Left cardiac atrium (tissue), 4 donors: ENCODE measurements around the gene NUBP2. TPM values are rescaled to one million over a fixed set of nuclear protein-coding genes. Genes with fewer than 3 reads are reported as not detected.
A peak's percentile ranks its signal among the peaks of the same experiment; 100 is the strongest.

Experiments
- ATAC-seq, 2 donors: fragments of 200-7000 bp; cut with Tn5 transposase; one replicate each; pipeline ENCODE4 v1.9.1; 2020; ENCODE audit warnings: mild to moderate bottlenecking in 2 of 2, moderate library complexity in 2 of 2
- DNase-seq: peaks from one replicate; pipeline ENCODE4 v3.0.0-alpha.2; 2020
- intact Hi-C, 2 donors: fragments of 100-400 bp; cut with DNase I; formaldehyde crosslinking; loops; one replicate each; pipeline versions ENCODE4 v1.14.1 to v1.15.1; 2022 to 2023
- long read RNA-seq: library from polyadenylated mRNA; unstranded; transcript quantifications from one replicate; pipeline ENCODE4 v2.0.0, GENCODE V29; 2021
- total RNA-seq, 2 donors: library from RNA; stranded (reverse); fragmentation: NEBNext Ultra II Directional; extraction: Animal tissue kit (Norgen Biotek cat#: 25700); gene quantifications; one replicate each; pipeline ENCODE4 v1.2.1, GENCODE V29; 2021
- donor health status: DM: no; HTN: yes; CAD: no.
- donor health status: DM: no; HTN: yes; CAD: no; lungs with severe emphysema.
- donor health status: DM: yes; HTN: yes; CAD: no.
- donor health status: Dilated cardiomyopathy.

NUBP2 gene, protein sequence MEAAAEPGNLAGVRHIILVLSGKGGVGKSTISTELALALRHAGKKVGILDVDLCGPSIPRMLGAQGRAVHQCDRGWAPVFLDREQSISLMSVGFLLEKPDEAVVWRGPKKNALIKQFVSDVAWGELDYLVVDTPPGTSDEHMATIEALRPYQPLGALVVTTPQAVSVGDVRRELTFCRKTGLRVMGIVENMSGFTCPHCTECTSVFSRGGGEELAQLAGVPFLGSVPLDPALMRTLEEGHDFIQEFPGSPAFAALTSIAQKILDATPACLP
- 10 to 100 TPM; 32.5 to 33.6 TPM for total RNA-seq
- long read RNA-seq, transcript NUBP2-201 (7 exons, 1,413 nt) = major isoform, 30 of 54 reads
- long read RNA-seq, transcript NUBP2-215 (6 exons, 1,173 nt) = minor isoform, 12 of 54 reads
- long read RNA-seq, partial matches to known transcripts = 2 of 54 reads
- long read RNA-seq, other reads (novel, unspliced or antisense) = 8 of 54 reads

DNA sequence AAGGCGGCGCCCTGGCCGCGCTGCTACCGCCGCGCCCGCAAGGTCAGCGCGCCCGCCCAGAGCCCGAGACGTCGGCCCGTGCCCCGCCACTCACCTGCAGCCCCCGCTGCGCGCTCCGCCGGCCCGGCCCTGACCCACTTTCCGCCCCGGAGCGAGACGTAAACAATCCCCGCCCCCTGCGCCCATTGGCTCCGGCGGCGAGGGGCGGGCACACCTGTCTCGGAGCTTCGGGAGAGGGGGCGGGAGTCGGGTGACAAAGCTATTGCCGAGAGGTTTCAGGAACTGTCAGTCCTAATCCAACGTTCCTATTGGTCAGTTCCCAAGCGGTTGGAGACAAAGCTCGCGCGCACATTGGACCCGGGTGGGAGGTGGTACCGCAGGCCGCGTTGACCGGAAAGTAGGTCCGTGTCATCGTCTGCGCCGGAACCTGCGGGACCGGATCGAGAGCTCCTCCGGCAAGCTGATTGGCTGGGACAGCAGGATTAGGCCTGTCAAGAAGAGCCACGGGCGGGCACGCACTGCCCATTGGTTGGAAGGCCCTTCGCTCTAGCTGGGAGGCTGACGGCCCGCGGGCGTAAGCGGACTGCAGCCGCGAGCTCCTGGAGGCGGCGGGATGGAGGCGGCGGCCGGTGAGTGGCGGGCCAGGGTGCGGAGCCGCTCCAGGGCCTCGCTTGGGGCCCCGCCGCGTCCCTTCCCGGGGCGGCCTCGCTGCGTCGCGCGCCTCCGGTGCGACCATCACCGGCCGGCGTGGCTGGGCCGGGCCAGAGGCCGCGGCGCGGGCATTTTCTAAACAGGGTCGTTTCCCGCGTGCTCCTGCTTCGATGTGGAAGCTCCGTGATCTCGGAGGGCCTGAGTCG, at the start of gene NUBP2, which contains the start of gene SPSB3:
NUBP2 (plus strand) TSS at position 553 of the 857 bp plus-strand sequence; CDS start at position 614, 61 bp downstream.
SPSB3 (minus strand) TSS at position 164 of the 857 bp plus-strand sequence. CDS start 1,088 bp downstream, outside the sequence.
- DNase-seq (peak; percentile 100), ATAC-seq (peak; percentile 94 to 95)
- intact Hi-C loops = no loop called here

DNA sequence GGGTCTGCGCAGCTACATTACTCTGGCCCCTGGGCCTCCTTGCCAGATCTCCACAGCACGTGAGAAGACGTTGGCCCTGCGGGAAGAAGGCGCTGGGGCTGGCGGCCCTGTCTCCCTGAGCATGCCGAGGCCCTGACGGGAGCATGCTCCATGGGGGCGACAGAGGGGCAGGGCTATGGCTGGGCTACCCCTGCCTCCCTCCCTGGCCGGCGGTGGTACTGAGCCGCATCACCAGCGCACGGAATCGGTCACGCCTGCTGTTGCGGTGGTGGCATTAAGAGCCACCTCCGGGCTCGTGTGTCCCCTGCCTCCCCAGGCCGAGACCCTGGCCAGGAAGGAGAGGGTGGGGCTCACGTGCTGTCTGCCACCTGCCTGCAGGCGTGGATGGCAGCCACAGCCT, 48.6 kb upstream of the NUBP2 start:
- ATAC-seq (no peak), DNase-seq (no peak)
- intact Hi-C loops = no loop called here

DNA sequence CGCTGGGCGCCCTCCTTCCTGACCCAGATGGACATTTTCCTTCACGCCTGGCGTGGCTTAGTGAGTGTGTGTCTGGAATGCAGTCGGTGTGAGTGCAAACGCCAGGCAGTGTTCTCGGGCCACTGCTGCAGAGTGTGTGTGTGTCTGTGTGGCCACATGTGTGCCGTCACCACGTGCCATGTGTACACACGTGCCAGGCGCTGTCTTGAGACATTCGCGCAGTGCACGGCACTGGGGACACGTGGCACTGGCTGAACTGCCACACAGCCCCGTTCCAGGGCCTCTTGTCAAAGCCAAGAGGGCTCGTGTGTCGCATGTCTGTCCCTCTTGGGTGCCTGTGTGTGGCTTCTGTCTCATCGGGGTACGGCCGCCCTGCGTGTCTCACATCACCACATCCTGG, 47.9 kb upstream of the NUBP2 start:
- DNase-seq (no peak), ATAC-seq (no peak)
- intact Hi-C loops = no loop called here

DNA sequence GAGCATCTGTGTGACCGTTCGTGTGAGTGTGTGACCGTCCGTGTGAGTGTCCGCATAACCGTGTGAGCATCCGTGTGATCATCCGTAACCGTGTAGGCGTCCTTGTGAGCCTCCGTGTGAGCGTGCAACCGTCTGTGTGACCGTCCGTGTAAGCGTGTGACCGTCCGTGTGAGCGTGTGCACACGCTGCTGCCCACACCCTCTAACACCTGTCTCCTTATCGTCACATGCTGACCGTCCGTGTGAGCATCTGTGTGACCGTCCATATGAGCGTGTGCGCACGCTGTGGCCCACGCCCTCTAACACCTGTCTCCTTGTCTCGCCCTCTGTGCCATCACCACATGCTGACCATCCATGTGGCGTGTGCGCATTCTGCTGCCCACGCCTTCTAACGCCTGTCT, 42.5 kb upstream of the NUBP2 start:
- ATAC-seq = no peak
- intact Hi-C loops = no loop called here

DNA sequence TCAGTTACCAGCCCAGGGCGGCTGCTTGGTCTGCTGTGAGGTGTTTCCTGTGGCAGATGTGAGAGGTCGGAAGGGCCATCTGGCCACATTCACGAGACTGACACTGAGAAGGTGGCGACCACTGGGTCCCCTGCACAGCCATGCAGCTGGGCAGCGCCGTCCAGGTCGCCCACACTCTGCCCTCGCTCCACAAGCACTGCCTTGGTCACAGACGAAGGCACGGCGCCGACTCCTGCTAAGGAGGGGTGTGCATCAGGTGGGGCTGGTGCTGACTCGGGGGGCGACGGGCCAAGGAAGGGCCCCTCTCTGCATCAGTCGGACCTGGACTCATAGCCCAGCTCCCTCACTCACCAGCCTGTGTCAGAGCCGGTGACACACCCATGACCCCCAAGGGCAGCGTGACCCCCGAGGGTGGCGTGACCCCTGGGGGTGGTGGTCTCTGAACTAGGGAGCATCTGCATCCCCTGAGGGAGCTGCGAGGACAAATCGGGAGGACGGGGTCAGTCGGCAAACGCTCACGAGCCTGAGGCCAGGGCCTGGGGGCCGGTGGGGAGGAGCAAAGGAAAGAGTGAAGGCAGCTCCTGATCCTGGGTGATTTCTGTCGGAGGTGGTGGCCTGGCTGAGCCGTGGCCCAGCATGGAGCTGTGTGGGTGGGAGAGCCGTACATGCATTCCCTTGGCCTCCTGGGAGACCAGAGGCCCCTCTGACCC, 41.8 kb upstream of the NUBP2 start:
- ATAC-seq (no peak), DNase-seq (no peak)

More for the DNA sequence above, 42.5 kb upstream of the NUBP2 start:
- no peak for DNase-seq

DNA sequence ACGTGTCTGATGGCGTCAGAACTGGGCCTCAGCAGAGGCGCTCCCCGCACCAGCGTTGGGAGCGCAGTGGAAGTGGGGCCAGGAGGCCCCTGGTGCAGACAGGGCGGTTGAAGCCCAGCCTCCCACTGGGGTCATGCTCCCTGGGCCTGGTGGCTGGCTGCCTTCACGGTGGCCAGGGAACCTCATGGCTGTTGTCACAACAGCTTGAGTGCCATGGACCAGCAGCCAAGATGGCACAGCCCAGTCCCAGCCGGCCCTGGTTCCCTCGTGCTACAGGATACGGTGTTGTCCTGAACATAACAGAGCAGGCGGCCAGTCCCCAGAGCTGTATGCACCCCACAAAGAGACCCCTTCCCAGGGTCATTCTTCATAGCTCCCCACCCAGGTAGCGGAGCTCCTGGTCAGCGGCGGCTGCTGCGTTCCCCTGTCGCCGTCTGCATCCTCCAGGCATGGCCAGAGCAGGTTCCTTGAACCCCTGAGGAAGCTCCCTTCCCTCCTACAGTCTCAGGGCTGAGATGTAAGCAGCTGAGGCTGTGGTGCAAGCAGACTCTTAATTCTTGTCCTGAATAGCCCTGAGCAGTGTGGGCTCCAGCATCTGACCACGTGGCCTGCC, 41.1 kb upstream of the NUBP2 start:
- intact Hi-C loops = no loop called here
- peak in 1 of 2 donors; percentile 14 for ATAC-seq
- DNase-seq = no peak

More for the DNA sequence above, 41.8 kb upstream of the NUBP2 start:
- intact Hi-C loops = no loop called here

DNA sequence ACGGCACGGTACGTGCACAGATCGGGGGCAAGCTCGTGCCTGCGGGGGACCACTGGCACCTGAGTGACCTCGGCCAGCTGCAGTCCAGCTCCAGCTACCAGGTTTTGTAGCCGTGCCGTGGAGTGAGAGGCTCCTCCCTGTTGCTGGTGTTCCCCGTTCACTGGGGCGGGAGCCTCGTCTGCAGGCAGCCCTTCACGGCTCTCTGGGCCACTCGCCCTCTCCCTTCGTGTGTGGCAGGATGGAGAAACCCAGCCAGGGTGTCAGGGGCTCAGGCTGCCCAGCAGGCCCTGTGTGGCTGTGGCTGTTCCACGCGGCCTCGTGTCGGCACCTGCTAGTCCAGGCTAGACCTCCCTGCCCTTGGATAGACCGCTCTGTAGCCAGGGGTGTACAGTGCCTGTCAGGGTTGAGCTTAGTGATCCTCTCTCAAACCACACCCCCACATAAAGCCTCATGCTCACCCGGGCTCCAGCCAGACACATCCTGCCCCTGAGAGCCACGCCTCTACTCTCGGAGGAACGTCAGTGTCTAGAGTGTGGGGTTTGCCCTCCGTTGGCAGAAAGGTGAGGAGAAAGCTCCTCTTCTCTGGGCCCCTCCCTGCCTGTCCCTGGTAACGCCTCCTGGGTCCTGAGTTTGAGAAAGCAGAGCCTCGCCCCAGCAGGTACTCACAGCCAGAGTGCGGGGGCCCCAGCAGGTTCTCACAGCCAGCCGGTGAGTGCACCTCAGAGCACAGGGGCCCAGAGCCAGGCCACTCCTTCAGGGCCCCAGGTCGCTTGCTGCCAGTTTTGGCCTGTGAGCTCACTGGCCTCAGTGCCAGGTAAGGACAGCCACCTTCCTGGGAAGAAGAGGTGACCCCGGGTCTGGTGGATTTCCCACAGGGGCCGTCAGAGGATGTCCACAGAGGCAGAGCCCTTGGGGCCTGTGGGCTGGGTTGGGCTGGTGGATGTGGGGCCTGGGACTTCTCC, 39.1 kb upstream of the NUBP2 start:
- ATAC-seq (no peak), DNase-seq (no peak)
- intact Hi-C loops = no loop called here

DNA sequence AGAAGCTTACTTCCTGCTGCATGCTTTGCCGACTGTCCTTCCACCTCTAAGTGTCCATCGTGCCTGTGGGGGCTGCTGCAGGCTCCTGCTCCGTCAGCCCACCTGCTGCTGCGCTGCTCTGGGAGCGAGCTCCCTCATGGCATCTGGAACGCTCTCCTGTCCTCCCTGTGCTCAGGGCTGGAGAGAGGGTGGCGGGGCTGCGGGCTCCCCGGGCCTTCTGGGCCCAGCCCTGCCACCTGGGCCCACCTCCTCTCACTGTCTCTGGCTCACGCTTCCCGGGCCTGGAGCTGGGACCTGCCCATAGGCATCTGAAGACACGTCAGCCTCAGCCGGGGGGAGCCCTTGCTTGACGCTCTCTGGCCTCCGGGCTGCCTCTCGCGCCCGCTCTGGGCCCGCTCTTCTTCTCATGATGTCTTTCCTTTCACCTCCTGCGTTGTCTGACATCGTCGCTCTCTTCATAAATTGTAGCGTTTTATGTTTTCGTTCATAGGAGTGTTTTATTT, 38.4 kb upstream of the NUBP2 start:
- intact Hi-C loops = no loop called here
- ATAC-seq = no peak
- no peak for DNase-seq

DNA sequence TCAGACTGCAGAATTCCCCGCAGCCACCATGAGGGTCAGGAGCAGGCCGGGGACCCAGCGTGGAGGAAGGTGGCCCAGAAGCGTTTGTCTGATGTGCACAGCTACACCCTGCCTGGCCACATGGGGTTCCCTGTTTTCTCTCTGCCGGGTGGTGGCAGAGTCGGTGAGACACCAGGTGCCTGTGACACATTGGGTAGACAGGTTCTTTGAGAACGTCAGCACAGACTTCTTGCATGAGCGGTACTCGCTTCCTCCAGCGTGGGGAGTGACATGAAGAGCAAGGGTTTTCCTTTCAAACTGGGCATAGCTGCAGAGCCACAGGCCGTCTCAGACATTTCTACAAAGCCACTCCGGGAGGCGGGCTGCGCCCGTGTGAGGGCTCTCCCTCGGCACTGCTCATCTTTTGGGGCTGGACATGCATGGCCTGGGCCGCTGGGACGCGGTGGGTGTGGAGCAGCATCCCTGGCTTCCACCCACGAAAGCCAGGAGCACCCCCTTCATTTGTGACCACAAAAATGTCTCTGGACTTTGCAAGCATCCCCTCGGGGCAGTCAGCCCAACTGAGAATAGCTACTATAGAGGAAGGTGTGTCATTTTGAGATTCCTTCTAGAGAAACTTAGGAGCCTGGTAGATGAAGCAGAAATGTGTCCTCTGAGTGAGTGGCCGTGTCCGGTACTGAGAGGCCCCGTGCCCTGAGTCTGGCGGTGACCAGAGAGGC, 37.4 kb upstream of the NUBP2 start:
- DNase-seq = no peak
- ATAC-seq = no peak
- intact Hi-C loops = no loop called here

DNA sequence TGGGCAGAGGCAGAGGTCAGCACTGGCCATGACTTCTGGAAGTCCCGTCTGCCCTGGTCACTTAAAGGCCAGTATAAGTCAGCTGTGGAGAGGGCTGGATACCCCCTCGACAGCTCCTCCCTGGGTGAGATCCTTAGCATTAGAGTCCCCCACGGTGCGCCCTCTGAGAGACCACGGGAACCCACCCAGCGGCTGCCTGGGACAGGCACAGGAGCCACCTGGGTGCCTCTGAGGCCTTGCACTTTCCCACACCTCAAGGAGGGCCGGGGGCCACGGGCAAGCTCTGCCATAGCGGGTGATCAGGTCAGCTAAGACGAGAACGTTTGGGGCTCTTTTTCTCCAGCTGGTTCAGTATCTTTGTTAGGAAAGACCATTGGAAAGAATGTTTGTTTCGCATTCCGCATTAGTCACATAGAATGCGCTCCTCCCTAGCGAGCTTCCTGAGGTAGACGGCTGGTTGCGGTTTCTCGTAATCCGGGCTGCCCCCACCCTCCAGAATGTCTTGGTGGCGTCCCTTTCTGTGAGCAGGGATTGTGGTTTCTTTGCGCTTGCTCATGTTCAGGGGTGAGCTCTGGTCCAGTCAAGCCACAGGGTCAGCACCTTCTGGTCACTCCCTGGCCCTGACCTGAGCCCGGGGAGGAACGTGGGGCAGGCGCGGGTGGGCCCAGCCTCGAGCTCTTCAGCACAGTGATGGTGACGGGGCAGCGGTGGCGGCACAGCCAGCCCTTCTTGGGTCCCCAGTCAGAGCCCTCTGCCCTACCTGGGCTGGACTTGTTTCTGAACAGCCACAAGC, 36.7 kb upstream of the NUBP2 start:
- DNase-seq (no peak), ATAC-seq (no peak)
- intact Hi-C loops = no loop called here

DNA sequence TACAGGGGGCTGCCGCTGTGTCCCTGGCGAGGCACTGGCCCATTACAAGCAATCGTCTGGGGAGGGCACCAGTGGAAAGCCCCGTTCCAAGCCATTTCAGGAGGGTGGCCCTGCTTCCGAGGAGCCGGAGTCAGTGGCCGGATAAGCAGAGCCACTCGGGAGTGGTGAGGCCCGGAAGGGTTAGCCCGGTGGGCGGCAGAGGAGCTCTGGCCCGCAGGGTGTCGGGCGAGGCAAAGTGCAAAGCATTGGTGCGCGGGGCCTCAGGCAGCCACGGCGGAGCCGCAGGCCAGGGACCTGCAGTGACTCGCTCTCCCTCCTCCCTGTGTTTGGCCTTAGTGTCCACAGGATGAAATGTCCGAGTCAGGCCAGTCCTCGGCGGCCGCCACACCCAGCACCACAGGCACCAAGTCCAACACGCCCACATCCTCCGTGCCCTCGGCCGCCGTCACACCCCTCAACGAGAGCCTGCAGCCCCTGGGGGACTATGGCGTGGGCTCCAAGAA, 36.0 kb upstream of the NUBP2 start:
- no peak for ATAC-seq
- intact Hi-C loops = no loop called here
- DNase-seq = no peak

DNA sequence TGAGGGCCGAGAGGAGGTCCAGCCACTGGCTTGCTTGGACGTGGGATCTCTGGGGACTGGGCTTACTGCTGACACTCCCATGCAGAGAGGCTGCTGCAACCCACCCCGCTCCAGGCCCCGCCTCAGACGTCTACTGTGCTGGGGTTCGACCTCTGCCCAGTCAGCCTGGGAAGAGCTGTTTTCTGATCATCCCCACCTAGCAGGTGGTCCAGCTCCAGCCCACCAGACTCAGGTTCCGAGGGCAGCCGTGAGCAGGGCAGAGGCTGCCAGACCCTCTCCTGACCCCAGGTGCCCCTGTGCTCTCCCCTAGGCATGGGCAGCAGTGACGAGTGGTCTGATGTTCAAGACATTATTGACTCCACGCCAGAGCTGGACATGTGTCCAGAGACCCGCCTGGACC, 34.8 kb upstream of the NUBP2 start:
- no peak for ATAC-seq
- intact Hi-C loops = no loop called here
- no peak for DNase-seq

DNA sequence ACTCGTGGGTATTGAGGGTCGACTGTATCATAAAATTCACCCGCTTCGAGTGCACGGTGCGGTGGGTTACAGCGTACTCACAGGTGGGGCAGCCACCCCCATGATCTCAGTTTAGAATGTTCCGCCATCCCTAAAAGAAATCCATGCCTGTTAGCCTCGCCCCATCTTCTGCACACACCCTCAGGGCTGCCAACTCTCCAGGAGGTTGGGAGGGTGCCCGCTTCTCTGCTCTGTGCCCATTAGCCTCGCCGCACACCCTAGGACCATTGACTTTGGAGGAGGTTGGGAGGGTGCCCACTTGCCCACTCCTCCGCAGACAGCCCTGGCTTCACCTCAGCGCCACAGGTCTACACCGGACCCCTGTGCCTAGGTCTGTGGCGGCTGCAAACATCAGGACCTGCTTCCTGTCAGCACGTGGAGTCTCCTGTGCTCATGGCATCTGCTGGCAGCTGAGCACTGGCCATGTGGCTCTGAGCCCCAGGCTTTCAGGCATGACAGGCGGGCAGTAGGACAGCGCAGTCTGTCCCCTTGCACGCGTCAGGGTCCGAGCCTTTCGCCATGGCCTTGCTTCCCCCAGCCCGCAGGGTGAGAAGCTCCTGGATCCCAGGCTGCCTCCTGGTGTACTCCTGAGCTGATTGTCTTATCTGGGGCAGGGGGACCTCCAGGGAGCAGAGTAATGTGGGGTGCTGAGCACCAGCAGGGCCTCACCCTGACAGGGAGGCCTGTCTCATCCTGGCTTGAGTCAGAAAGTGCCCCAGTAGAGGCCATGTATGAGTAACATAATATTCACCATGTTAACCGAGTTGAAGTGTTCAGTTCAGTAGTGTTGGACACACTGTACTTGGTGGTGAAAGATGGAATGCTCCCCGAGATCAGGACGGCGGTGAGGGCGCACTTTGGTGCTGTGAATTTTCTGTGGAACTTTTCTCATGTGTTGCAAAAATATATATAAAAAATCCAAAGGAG, 33.3 kb upstream of the NUBP2 start:
- DNase-seq (no peak), ATAC-seq (no peak)
- intact Hi-C loops = no loop called here

DNA sequence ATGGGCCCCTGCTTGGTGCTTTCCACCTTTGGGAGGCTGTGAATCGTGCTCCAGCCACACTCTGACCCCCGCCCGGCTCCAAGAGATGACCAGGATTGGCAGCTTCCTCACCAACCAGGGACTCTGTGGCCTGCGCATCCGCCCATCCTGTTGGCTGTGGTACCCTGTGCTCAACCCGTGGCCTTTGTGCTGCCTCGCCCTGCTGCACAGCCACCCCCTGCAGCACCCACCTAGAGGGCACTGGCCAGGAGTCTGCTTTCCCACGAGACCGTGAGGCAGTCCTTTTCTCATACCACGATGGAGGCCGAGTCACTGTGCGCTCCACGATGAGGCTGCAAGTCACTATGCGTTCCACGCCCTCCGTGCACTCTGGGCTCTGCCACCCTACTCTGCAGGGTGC, 30.8 kb upstream of the NUBP2 start:
- ATAC-seq (no peak), DNase-seq (no peak)
- intact Hi-C loops = no loop called here

DNA sequence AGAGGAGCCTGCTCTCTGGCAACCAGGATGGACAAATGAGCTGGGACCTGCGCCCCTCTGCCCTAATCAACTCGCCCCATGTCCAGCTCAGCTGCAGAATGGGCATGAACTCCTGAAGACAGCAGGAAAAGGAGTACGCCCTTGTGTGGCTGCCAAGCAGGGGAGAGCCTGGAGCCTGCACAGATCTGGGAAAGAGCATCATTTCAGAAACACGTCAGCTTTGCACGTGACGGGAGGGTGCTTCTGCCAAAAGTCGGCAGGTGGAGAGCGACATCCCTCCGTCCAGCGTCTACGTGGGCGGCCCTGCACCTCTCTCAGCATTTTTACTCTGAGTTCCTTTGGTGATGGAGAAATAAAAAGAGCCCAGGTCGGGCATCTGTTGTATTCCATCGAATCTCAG, 29.9 kb upstream of the NUBP2 start:
- intact Hi-C loops = no loop called here

More for the DNA sequence above, 29.9 kb upstream of the NUBP2 start:
- DNase-seq = peak; percentile 17
- ATAC-seq = no peak
